Putamen (tissue), 1 donor: ENCODE measurements around the gene CTDNEP1.

Source experiments
- DNase-seq: peaks from one replicate; pipeline ENCODE4 v3.0.0-alpha.2; 2016; ENCODE audit warnings: low spot score

CTDNEP1 gene

GRCh38 chr17:7228920-7229319 lies 22.6 kb downstream of the CTDNEP1 start:
- DNase-seq, result no peak

- no peak for DNase-seq
Measured at GRCh38 chr17:7226721-7227710, 24.5 kb downstream of the CTDNEP1 start.

GRCh38 chr17:7225711-7226331 lies 25.7 kb downstream of the CTDNEP1 start:
- DNase-seq, result no peak

- no peak for DNase-seq
Measured at GRCh38 chr17:7224661-7225111, 26.8 kb downstream of the CTDNEP1 start.

GRCh38 chr17:7224110-7224509 lies 27.4 kb downstream of the CTDNEP1 start:
- DNase-seq, result no peak

GRCh38 chr17:7223375-7223774 lies 28.2 kb downstream of the CTDNEP1 start:
- no peak for DNase-seq

GRCh38 chr17:7222972-7223292 lies 28.6 kb downstream of the CTDNEP1 start:
- no peak for DNase-seq

GRCh38 chr17:7222093-7222971 lies 29.2 kb downstream of the CTDNEP1 start:
- no peak for DNase-seq

GRCh38 chr17:7221278-7222092 lies 30.0 kb downstream of the CTDNEP1 start:
- DNase-seq, result no peak

- no peak for DNase-seq
Measured at GRCh38 chr17:7220593-7221277, 30.8 kb downstream of the CTDNEP1 start.

- DNase-seq, result peak; percentile 86
Measured at GRCh38 chr17:7219812-7220592, 31.5 kb downstream of the CTDNEP1 start, which contains the start of the genes ACADVL and DLG4. Gene ACADVL (plus strand): TSS chr17:7219938. CDS start chr17:7219985, 47 bp downstream. Gene DLG4 (minus strand): TSS chr17:7219836.

GRCh38 chr17:7219229-7219811 lies 32.2 kb downstream of the CTDNEP1 start:
- DNase-seq, result no peak

- no peak for DNase-seq
Measured at GRCh38 chr17:7218758-7219157, 32.8 kb downstream of the CTDNEP1 start.

GRCh38 chr17:7218166-7218565 lies 33.4 kb downstream of the CTDNEP1 start:
- DNase-seq, result no peak

GRCh38 chr17:7217113-7217987 lies 34.2 kb downstream of the CTDNEP1 start:
- no peak for DNase-seq

- DNase-seq, result no peak
Measured at GRCh38 chr17:7216242-7217112, 35.1 kb downstream of the CTDNEP1 start.

- DNase-seq, result no peak
Measured at GRCh38 chr17:7215652-7216180, 35.8 kb downstream of the CTDNEP1 start.
